Endothelial cell (in vitro differentiated cells): ENCODE measurements around the gene FKBP5. TPM values are rescaled to one million over a fixed set of nuclear protein-coding genes. Genes with fewer than 3 reads are reported as not detected.

Experiments
- DNase-seq: peaks from one replicate; pipeline ENCODE4 v3.0.0; 2021; ENCODE audit warnings: low spot score
- H3K27ac Mint-ChIP-seq: one replicate; pipeline ENCODE4 v1.8.0; 2021; ENCODE audit warnings: mixed read lengths, inconsistent platforms; ENCODE audit not compliant: unreplicated experiment
- H3K27me3 Mint-ChIP-seq: one replicate; pipeline ENCODE4 v1.8.0; 2021; ENCODE audit warnings: mild to moderate bottlenecking, moderate library complexity, mixed read lengths, inconsistent platforms; ENCODE audit not compliant: unreplicated experiment
- H3K36me3 Mint-ChIP-seq: one replicate; pipeline ENCODE4 v1.8.0; 2021; ENCODE audit warnings: mild to moderate bottlenecking, low read depth, mixed read lengths, inconsistent platforms; ENCODE audit not compliant: unreplicated experiment
- H3K4me1 Mint-ChIP-seq: one replicate; pipeline ENCODE4 v1.8.0; 2021; ENCODE audit warnings: mild to moderate bottlenecking, mixed read lengths, inconsistent platforms; ENCODE audit not compliant: unreplicated experiment
- H3K4me3 Mint-ChIP-seq: one replicate; pipeline ENCODE4 v1.8.0; 2021; ENCODE audit warnings: mild to moderate bottlenecking, mixed read lengths, inconsistent platforms; ENCODE audit not compliant: unreplicated experiment
- H3K9me3 Mint-ChIP-seq: one replicate; pipeline ENCODE4 v1.8.0; 2021; ENCODE audit warnings: mixed read lengths, inconsistent platforms; ENCODE audit not compliant: unreplicated experiment
- CTCF ChIP-seq: fragments of 200-600 bp; sonication (generic); IDR thresholded peaks from one replicate; pipeline ENCODE4 v1.5.0; 2021; ENCODE audit warnings: antibody characterized with exemption; ENCODE audit not compliant: unreplicated experiment
- microRNA-seq: library from miRNA; unstranded; fragments of <30 nt; microRNA quantifications from one replicate; pipeline ENCODE4, GENCODE V29; 2020; ENCODE audit not compliant: unreplicated experiment
- total RNA-seq: library from RNA; stranded (reverse); fragmentation: NEBNext Ultra II Directional; extraction: Animal tissue kit (Norgen Biotek cat#: 25700); gene quantifications from one replicate; pipeline ENCODE4 v1.2.1, GENCODE V29; 2021; ENCODE audit not compliant: unreplicated experiment

Gene FKBP5
- total RNA-seq, 1 donor from 2014 or later = 7.2 TPM

- no peak for DNase-seq
- no peaks in the 10 kb centered on the region for H3K4me1 Mint-ChIP-seq
- TF ChIP-seq CTCF = no peak
- no peak overlapping the region for H3K27ac Mint-ChIP-seq
- H3K27me3 Mint-ChIP-seq = peaks cover 3% of the 10 kb centered on the region
- no peak overlapping the region for H3K4me3 Mint-ChIP-seq
- no peaks in the 10 kb centered on the region for H3K9me3 Mint-ChIP-seq
- no peaks in the 10 kb centered on the region for H3K36me3 Mint-ChIP-seq
These were observed 154.7 kb downstream of the FKBP5 start for GRCh38 chr6:35533981-35534380.

GRCh38 chr6:35532126-35532525 is 156.6 kb downstream of the FKBP5 start:
- Mint-ChIP-seq H3K27me3 (peaks cover 3% of the 10 kb centered on the region), H3K4me3 (no peak overlapping the region), H3K36me3 (no peaks in the 10 kb centered on the region), H3K27ac (no peak overlapping the region), H3K4me1 (no peaks in the 10 kb centered on the region), H3K9me3 (no peaks in the 10 kb centered on the region)
- no peak for TF ChIP-seq CTCF
- DNase-seq = no peak

- DNase-seq = no peak
- Mint-ChIP-seq H3K4me3 (no peak overlapping the region), H3K36me3 (no peaks in the 10 kb centered on the region), H3K27ac (peak overlapping the region; percentile 42), H3K27me3 (peaks cover 2% of the 10 kb centered on the region), H3K9me3 (no peaks in the 10 kb centered on the region), H3K4me1 (peaks cover 2% of the 10 kb centered on the region)
- no peak for TF ChIP-seq CTCF
These were observed 164.2 kb downstream of the FKBP5 start for GRCh38 chr6:35524380-35525020.

Small RNA genes within 50 kb of the gene (microRNA-seq; reads per million reads assigned to microRNA genes)
- gene MIR5690 = 0.49 reads per million

Other genes with a start within 250 kb of the FKBP5 start
- gene FANCE, start 236.6 kb downstream of the FKBP5 start, total RNA-seq = 21.8 TPM
- 1,320 TPM for gene RPL10A, start 220.5 kb downstream of the FKBP5 start, total RNA-seq
- 6.3 TPM for gene TEAD3, start 191.8 kb downstream of the FKBP5 start, total RNA-seq
- gene TULP1, start 176.0 kb downstream of the FKBP5 start, total RNA-seq = not detected
- 0.69 TPM for gene ARMC12, start 48.1 kb upstream of the FKBP5 start, total RNA-seq
- gene CLPSL2, start 87.7 kb upstream of the FKBP5 start, total RNA-seq = not detected
- not detected for gene CLPSL1, start 92.1 kb upstream of the FKBP5 start, total RNA-seq
- gene CLPS, start 108.4 kb upstream of the FKBP5 start, total RNA-seq = not detected
- not detected for gene LHFPL5, start 116.4 kb upstream of the FKBP5 start, total RNA-seq
- gene SRPK1, start 232.2 kb upstream of the FKBP5 start, total RNA-seq = 59.6 TPM